ENCODE results near the gene HID1.

The HID1 gene

GRCh38 chr17:74972107-74972972 lies at the start of gene HID1:
Gene HID1 (minus strand): TSS chr17:74972759. CDS start chr17:74972656, 103 bp downstream.
- H3K27ac ChIP-seq (ENCODE audit: low read depth, low read length) = no peak within 1 kb of the TSS
- H3K4me1 ChIP-seq (ENCODE audit: control insufficient read depth in 5 of 5, insufficient read depth in 5 of 5, low read length in 5 of 5) = peaks cover 1 to 36% (median 20%) of the 10 kb centered on the region in 5 donors
- no peaks in the 10 kb centered on the region for H3K36me3 ChIP-seq (ENCODE audit: control insufficient read depth in 5 of 5, insufficient read depth in 5 of 5, low read length in 5 of 5)
- H3K9me3 ChIP-seq (ENCODE audit: control insufficient read depth in 5 of 5, low read length in 5 of 5) = no peaks in the 10 kb centered on the region
- H3K27me3 ChIP-seq (ENCODE audit: control insufficient read depth in 5 of 5, insufficient read depth in 4 of 5, low read length in 5 of 5) = peaks cover 4 to 32% (median 17%) of the 10 kb centered on the region in 5 donors
- H3K9ac ChIP-seq (ENCODE audit: low read length in 5 of 5) = peak within 1 kb of the TSS in 3 of 5 donors; percentile 55 to 75 (median 59)
- H3K4me3 ChIP-seq (ENCODE audit: low read depth in 1 of 5, low read length in 5 of 5) = peak within 1 kb of the TSS; percentile 54 to 70 (median 62)

- Histone ChIP-seq H3K27me3 (ENCODE audit: control insufficient read depth in 5 of 5, insufficient read depth in 4 of 5, low read length in 5 of 5) (no peaks in the 10 kb centered on the region), H3K9me3 (ENCODE audit: control insufficient read depth in 5 of 5, low read length in 5 of 5) (no peaks in the 10 kb centered on the region), H3K4me1 (ENCODE audit: control insufficient read depth in 5 of 5, insufficient read depth in 5 of 5, low read length in 5 of 5) (no peaks in the 10 kb centered on the region), H3K27ac (ENCODE audit: low read depth, low read length) (no peak overlapping the region), H3K4me3 (ENCODE audit: low read depth in 1 of 5, low read length in 5 of 5) (no peak overlapping the region), H3K9ac (ENCODE audit: low read length in 5 of 5) (no peak overlapping the region), H3K36me3 (ENCODE audit: control insufficient read depth in 5 of 5, insufficient read depth in 5 of 5, low read length in 5 of 5) (peaks cover 5 to 54% (median 40%) of the 10 kb centered on the region in 5 donors)
Measured at GRCh38 chr17:75020331-75021110, 48.0 kb upstream of the HID1 start.

GRCh38 chr17:75019710-75020109 lies 47.2 kb upstream of the HID1 start:
- no peak overlapping the region for H3K9ac ChIP-seq (ENCODE audit: low read length in 5 of 5)
- no peaks in the 10 kb centered on the region for H3K4me1 ChIP-seq (ENCODE audit: control insufficient read depth in 5 of 5, insufficient read depth in 5 of 5, low read length in 5 of 5)
- no peak overlapping the region for H3K4me3 ChIP-seq (ENCODE audit: low read depth in 1 of 5, low read length in 5 of 5)
- peaks cover 5 to 54% (median 40%) of the 10 kb centered on the region in 5 donors for H3K36me3 ChIP-seq (ENCODE audit: control insufficient read depth in 5 of 5, insufficient read depth in 5 of 5, low read length in 5 of 5)
- no peaks in the 10 kb centered on the region for H3K27me3 ChIP-seq (ENCODE audit: control insufficient read depth in 5 of 5, insufficient read depth in 4 of 5, low read length in 5 of 5)
- no peak overlapping the region for H3K27ac ChIP-seq (ENCODE audit: low read depth, low read length)
- H3K9me3 ChIP-seq (ENCODE audit: control insufficient read depth in 5 of 5, low read length in 5 of 5) = no peaks in the 10 kb centered on the region

DNA sequence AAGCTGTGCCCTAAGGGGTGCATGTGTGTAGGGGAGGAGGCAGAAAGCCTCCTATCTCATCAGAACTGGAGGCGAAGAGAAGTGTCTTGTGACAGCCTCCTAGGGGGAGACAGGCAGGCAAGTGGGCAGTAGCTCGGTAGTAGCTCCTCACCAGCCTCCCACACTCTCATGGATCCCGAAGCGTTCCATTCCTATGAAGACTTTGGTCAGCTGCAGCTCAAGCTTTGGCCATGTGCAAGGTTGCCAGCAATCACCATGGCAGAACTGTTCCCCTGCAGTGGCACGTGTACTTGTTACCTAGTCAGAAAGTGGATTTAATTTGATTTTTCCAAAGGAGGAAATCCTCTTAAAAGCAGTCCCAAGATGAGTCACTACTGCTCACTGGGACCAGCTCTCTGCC lies 46.6 kb upstream of the HID1 start:
- no peaks in the 10 kb centered on the region for H3K9me3 ChIP-seq (ENCODE audit: control insufficient read depth in 5 of 5, low read length in 5 of 5)
- no peak overlapping the region for H3K9ac ChIP-seq (ENCODE audit: low read length in 5 of 5)
- H3K27me3 ChIP-seq (ENCODE audit: control insufficient read depth in 5 of 5, insufficient read depth in 4 of 5, low read length in 5 of 5) = no peaks in the 10 kb centered on the region
- H3K27ac ChIP-seq (ENCODE audit: low read depth, low read length) = no peak overlapping the region
- H3K36me3 ChIP-seq (ENCODE audit: control insufficient read depth in 5 of 5, insufficient read depth in 5 of 5, low read length in 5 of 5) = peaks cover 5 to 54% (median 40%) of the 10 kb centered on the region in 5 donors
- H3K4me3 ChIP-seq (ENCODE audit: low read depth in 1 of 5, low read length in 5 of 5) = no peak overlapping the region
- H3K4me1 ChIP-seq (ENCODE audit: control insufficient read depth in 5 of 5, insufficient read depth in 5 of 5, low read length in 5 of 5) = no peaks in the 10 kb centered on the region

DNA sequence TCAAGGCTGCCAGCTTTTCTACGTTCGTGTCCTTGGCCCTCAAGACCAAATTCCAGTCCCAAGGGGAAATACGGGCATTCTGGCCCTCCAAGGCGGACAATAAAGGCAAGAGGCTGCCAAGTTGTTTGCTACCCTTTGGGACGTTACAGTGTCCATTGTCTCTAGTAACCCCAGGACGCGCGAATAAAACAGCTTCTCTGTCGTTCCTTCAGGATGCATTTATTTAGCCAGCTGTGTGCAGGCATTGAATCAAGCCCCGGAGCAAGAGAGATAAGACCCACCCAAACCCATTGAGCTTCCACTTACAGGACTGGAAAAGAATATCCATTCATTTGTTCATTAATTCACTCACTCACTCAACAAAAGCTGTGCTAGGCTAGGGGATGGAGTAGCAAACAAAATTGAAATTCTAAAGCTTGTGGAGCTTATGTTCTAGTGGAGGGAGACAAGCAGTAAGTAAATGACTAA lies 40.6 kb upstream of the HID1 start:
- peak overlapping the region; percentile 85 for H3K27ac ChIP-seq (ENCODE audit: low read depth, low read length)
- H3K27me3 ChIP-seq (ENCODE audit: control insufficient read depth in 5 of 5, insufficient read depth in 4 of 5, low read length in 5 of 5) = no peaks in the 10 kb centered on the region
- peaks cover 0 to 9% (median 6%) of the 10 kb centered on the region in 5 donors for H3K36me3 ChIP-seq (ENCODE audit: control insufficient read depth in 5 of 5, insufficient read depth in 5 of 5, low read length in 5 of 5)
- H3K9me3 ChIP-seq (ENCODE audit: control insufficient read depth in 5 of 5, low read length in 5 of 5) = no peaks in the 10 kb centered on the region
- peak overlapping the region; percentile 77 to 97 (median 95) for H3K4me3 ChIP-seq (ENCODE audit: low read depth in 1 of 5, low read length in 5 of 5)
- peak overlapping the region; percentile 73 to 97 (median 89) for H3K9ac ChIP-seq (ENCODE audit: low read length in 5 of 5)
- peaks cover 8 to 28% (median 27%) of the 10 kb centered on the region in 5 donors for H3K4me1 ChIP-seq (ENCODE audit: control insufficient read depth in 5 of 5, insufficient read depth in 5 of 5, low read length in 5 of 5)

- Histone ChIP-seq H3K9me3 (ENCODE audit: control insufficient read depth in 5 of 5, low read length in 5 of 5) (no peaks in the 10 kb centered on the region), H3K4me3 (ENCODE audit: low read depth in 1 of 5, low read length in 5 of 5) (peak within 1 kb of the TSS; percentile 77 to 97 (median 95)), H3K4me1 (ENCODE audit: control insufficient read depth in 5 of 5, insufficient read depth in 5 of 5, low read length in 5 of 5) (peaks cover 8 to 28% (median 27%) of the 10 kb centered on the region in 5 donors), H3K27ac (ENCODE audit: low read depth, low read length) (peak within 1 kb of the TSS; percentile 85), H3K36me3 (ENCODE audit: control insufficient read depth in 5 of 5, insufficient read depth in 5 of 5, low read length in 5 of 5) (peaks cover 0 to 9% (median 4%) of the 10 kb centered on the region in 5 donors), H3K27me3 (ENCODE audit: control insufficient read depth in 5 of 5, insufficient read depth in 4 of 5, low read length in 5 of 5) (no peaks in the 10 kb centered on the region), H3K9ac (ENCODE audit: low read length in 5 of 5) (peak within 1 kb of the TSS; percentile 73 to 97 (median 89))
Measured at GRCh38 chr17:75012346-75013091, 40.0 kb upstream of the HID1 start, which contains the start of gene MRPL58. Gene MRPL58 (plus strand): TSS chr17:75012670. CDS start chr17:75012687, 17 bp downstream.

- Histone ChIP-seq H3K4me3 (ENCODE audit: low read depth in 1 of 5, low read length in 5 of 5) (peak overlapping the region; percentile 73 to 97 (median 88)), H3K27me3 (ENCODE audit: control insufficient read depth in 5 of 5, insufficient read depth in 4 of 5, low read length in 5 of 5) (no peaks in the 10 kb centered on the region), H3K9me3 (ENCODE audit: control insufficient read depth in 5 of 5, low read length in 5 of 5) (no peaks in the 10 kb centered on the region), H3K4me1 (ENCODE audit: control insufficient read depth in 5 of 5, insufficient read depth in 5 of 5, low read length in 5 of 5) (peaks cover 8 to 28% (median 27%) of the 10 kb centered on the region in 5 donors), H3K9ac (ENCODE audit: low read length in 5 of 5) (peak overlapping the region; percentile 56 to 97 (median 89)), H3K27ac (ENCODE audit: low read depth, low read length) (peak overlapping the region; percentile 85), H3K36me3 (ENCODE audit: control insufficient read depth in 5 of 5, insufficient read depth in 5 of 5, low read length in 5 of 5) (peaks cover 0 to 9% (median 4%) of the 10 kb centered on the region in 5 donors)
Measured at GRCh38 chr17:75012096-75012345, 39.5 kb upstream of the HID1 start.

GRCh38 chr17:75011401-75012095 lies 39.0 kb upstream of the HID1 start:
- Histone ChIP-seq H3K27ac (ENCODE audit: low read depth, low read length) (peak overlapping the region; percentile 85), H3K9ac (ENCODE audit: low read length in 5 of 5) (peak overlapping the region; percentile 56 to 97 (median 89))

More at GRCh38 chr17:75011401-75012095, 39.0 kb upstream of the HID1 start:
- Histone ChIP-seq H3K27me3 (ENCODE audit: control insufficient read depth in 5 of 5, insufficient read depth in 4 of 5, low read length in 5 of 5) (no peaks in the 10 kb centered on the region), H3K4me1 (ENCODE audit: control insufficient read depth in 5 of 5, insufficient read depth in 5 of 5, low read length in 5 of 5) (peaks cover 8 to 28% (median 27%) of the 10 kb centered on the region in 5 donors), H3K36me3 (ENCODE audit: control insufficient read depth in 5 of 5, insufficient read depth in 5 of 5, low read length in 5 of 5) (peaks cover 0 to 4% (median 2%) of the 10 kb centered on the region in 5 donors), H3K9me3 (ENCODE audit: control insufficient read depth in 5 of 5, low read length in 5 of 5) (no peaks in the 10 kb centered on the region), H3K4me3 (ENCODE audit: low read depth in 1 of 5, low read length in 5 of 5) (peak overlapping the region; percentile 73 to 97 (median 88))

Data from subcutaneous abdominal adipose tissue (tissue), 5 donors.